IPS-NIHi7 (cell line): Measurements from ENCODE around the gene PIM2.

Experiments used
- DNase-seq: peaks from one replicate; pipeline ENCODE4 v3.0.0; 2012; ENCODE audit warnings: mixed read lengths; ENCODE audit errors: extremely low spot score

Gene PIM2

DNA sequence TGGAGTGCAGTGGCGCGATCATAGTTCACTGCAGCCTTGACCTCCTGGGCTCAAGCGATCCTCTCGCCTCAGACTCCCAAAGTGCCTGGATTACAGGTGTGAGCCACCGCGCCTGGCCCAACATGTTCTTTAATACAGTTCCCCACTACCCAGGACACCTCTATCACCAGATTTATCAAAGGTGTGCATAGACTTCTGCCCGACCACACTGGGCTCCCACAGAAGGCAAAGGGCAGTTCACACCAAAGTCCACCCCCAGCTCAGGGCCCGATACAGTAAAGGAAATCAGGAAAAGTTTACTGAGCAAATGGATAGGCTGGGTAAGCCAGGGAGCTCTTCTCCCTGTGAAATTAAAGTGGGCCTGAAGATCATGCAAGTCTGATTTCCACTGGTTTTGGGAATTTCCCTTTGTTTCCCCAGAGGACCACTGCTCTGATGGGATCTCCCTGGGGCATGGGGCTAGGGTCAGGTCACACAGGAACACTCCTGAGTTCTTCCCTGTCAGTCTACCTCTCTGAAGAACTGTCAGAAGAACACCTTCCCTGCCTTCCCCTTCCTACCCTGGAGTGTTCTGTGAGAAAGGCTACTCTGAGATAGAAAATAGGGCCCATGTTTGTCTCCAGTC lies 17.7 kb upstream of the PIM2 start:
- DNase-seq: no peak

- no peak for DNase-seq
Measured at GRCh38 chrX:48935301-48935670, 16.5 kb upstream of the PIM2 start.

DNA sequence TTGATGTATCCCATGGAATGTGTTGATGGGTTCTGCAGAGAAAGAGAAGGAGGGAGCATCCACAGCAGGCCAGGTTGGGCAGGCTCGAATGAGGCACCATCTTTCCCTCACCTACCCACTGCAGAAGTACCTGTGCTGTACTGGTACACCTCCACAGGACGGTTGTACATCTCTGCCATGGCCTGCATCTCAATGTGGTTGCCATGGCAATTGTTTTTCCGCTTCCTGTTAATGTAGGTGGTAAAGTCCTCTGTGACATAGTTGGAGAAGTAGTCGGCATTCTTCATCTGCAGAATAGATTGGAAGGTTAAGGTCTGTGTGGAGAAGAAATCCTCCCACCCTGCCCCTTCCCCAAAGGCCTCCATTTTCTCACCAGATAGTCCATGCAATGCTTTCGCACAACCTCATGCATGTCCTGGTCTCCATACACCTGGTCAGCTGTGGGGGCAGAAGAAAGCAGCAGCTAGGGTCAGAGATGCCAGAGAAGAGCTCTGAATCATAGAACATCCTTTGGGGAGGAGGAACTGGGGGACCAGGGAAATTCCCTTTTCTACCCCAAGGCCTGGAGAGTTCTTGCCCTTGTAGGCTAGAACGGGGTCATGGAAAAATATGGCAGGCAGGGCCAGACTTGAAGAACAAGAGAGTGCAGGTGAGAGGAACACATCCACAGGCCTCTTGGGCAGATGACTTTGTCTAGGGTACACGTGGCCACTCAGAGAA lies 15.9 kb upstream of the PIM2 start:
- DNase-seq: no peak

GRCh38 chrX:48933757-48934156 lies 14.9 kb upstream of the PIM2 start:
- DNase-seq: no peak

DNA sequence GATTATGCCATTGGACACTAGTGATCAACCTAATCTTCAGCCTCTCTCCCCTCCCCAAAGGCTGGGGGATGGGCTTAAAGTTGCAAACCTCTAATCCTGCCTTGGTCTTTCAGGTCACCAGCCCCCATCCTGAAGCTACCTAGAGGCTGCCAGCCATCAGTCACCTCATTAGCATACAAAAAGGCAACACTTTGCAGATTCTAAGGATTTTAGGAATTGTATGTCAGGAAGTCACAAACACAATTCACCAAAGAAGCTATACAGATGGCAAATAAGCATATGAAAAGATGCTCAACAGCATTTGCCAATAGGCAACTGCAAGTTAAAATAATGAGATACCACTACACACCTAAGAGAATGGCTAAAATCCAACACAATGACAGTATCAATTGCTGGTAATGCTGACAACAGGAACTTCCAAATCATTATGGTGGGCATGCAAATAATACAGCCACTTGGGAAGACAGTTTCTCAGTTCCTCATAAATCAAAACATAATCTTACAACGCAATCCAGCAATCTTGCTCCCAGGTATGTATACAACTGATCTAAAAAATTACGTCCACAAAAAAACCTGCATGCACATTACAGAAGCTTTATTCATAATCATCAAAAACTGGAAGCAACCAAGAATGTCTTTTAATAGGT lies 9.0 kb upstream of the PIM2 start:
- no peak for DNase-seq

DNA sequence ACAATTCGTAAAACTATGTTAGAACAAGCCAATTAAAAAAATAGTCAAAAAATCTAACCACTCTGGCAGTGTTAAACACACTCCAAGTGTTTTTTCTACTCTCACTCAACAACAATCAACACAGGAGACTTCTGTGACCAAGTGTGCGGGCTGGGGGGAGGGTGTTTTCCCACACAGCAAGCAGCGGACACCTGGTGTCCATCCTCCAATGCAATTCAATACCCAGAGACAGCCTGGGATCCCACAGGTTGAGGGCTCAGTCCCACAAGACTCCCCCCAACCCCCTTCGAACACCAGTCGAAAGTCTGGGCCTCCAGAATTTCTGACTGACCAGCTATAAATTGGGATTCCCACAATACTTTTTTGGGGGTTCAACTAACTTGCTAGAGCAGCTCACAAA lies 8.3 kb upstream of the PIM2 start:
- DNase-seq: peak; percentile 34

GRCh38 chrX:48924270-48924669 lies 5.4 kb upstream of the PIM2 start:
- no peak for DNase-seq

DNA sequence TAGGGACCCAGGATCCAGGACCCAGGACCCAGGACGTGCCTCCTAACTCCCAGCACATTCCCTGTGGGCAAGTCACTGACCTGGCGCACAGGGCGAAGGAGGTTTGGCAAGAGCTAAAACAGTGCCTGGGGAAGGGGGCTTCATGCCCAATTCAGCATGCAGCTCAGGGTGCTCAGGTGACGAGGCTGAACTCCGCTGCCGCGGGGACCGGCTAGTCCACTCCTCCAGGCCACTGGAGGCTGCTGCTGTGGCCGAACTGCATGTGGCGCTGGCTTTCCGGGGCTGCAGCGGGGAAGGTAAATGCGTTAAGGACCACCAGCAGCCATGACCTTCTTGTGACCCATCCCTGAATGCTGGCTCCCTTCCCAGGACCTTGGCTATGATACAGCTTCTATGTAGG lies 4.9 kb upstream of the PIM2 start:
- DNase-seq: no peak

DNA sequence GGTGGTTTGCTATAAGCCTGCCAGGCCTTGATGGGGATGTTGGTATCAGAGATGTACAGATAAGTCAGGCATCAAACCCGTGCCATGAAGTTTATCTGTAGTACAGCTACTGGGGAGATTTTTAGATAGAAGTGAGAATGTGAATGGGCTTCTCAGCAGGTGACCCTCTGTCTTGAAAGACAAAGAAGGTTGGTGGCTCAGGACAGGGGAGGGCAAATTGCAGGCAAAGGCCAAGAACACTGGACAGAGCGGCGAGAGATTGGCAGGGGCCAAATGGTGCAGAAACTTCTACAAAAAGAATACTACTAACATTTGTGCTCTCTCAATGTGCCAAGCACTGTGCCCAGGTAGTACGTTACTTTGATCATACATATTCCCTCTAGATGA lies 1.9 kb upstream of the PIM2 start:
- DNase-seq: no peak

DNA sequence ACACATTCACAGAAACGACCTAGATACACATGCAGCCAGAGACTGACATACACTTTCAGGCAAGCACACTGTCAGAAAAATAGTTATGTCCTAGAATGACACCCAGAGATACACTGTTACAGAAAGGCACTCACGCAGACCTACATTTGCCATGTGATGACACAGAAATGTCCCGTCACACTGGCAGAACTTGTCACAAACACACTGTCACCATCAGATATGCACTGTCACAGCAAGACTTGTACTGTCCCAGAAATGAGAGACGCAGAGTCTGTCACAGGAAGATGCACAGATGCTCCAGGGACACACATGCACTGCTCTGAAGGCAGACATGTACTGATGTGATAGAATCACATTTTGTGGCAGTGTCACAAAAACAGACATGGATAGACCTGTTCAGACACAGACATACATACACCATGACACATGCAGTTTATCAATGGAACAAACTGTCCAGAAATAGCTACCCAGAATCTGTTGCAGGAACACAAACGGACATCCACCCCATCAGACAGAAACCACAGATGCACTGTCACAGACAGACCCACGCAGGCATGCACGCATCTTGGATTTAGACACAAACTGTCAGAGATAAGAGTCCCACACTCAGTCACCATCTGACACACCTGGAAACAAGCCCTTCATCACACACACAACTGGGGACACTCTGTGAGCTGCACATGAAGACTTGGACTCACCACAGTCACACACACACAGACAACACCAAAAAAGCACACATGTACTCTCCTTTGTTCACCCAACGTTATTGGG lies 1.3 kb upstream of the PIM2 start:
- DNase-seq: no peak

DNA sequence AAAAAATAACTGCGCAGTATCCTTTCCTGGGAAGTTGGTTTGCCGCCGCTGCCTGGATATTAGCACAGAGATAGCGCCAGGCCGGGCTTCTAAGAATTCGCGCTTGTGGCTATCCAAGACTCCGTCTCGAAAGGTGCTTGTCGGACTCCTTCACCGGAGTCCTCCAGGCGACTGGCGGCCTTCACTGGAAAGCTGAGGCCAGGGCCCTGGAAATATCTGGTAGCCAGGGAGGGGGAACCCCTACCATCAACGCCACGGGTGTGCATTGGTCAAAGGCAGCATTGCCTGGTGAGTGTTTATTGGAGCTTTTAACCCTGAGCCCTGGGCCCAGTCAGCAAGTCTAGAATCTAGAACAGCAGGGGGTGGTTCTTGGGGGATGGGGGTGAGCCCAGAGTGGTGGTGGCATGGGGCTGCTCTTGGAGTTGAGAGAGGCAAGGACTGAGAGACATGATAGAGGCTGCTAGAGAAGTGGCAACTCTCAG lies 577 bp upstream of the PIM2 start:
- DNase-seq: no peak

DNA sequence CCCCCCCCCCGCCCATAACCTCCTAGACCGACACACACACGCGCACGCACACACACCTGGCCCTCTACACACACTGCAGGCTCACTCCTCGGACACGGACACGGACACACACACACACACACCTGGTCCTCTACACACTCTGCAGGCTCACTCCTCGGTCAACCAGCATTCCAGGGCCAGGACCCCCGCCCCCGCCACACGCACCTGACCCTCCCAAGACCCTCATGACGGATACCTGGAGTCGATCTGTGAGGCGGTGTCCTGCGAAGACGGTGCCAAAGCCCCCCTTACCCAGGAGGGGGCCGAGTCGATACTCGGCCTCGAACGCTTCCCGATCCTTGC lies 552 bp downstream of the PIM2 start:
- no peak for DNase-seq

GRCh38 chrX:48917139-48918001 lies 1.5 kb downstream of the PIM2 start:
- peak; percentile 59 for DNase-seq

- DNase-seq: no peak
Measured at GRCh38 chrX:48914593-48915493, 4.0 kb downstream of the PIM2 start.

- DNase-seq: no peak
Measured at GRCh38 chrX:48913605-48914366, 5.0 kb downstream of the PIM2 start.

DNA sequence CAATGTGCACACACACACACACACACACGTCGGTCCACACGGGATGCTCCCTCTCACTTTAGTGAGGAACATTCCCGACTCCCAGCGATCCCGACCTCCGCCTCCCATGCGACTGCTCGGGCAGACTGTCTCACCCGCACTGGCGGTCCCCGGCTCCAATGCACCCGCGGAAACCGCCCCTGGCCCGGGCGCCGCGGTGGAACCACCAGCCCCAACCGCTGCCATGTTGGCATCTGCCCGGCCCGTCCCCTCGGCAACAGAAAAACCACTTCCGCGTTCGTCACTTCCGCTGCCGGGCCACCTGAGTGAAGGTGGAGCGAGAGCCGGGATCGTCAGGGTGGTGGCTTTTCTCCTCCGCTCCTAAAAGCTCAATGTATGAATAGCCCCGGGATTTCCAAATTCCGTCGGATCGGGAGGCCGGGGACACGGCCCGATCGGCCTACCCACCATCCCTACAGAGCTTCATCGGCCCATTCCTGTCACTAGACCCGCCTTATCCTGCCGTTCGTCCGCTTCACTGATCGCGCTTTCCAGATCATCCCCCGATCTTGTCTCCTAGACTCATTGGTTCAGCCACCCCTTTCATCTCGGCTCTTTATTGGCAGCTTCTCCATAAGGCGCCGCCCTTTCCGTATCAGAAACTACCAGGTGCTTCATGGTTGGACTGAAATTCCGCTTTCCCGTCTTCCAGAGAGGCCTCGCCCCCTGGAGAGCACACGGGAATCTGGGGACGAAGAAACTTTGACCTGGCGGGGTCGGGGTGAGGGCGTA lies 7.2 kb downstream of the PIM2 start, which contains the start of gene SLC35A2:
TSS of gene SLC35A2 (minus strand) at position 235 of the 771 bp plus-strand sequence. CDS start at position 225, 10 bp downstream.
- peak; percentile 60 for DNase-seq

DNA sequence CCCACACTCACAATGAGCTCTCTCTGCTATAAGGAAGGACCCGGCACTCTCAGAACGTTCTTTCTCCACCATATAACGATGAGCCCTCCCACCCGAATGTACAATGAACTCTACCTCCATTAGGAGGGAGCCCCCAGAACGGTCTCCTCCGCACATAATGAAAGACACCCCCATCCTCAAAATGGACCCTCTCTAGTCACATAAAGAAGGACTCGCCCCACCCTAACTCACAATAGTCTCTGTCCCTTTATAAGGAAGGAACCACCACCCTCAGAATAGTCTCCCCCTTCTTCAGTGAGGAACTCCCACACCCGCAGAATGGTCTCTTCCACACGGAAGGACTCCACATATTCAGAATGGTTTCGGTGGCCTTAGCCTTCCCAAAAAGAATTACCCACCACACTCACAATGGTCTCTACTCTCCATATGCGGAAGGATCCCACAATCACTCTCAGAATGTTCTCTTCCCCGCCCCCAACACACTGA lies 7.9 kb downstream of the PIM2 start:
- no peak for DNase-seq

GRCh38 chrX:48909703-48910294 lies 9.0 kb downstream of the PIM2 start:
- no peak for DNase-seq
